HUES64 (cell line): Measurements from ENCODE around the gene COL1A2.

Experiments used
- H3K27ac ChIP-seq: 2 replicates; pipeline ENCODE4 v1.7.0; 2013; ENCODE audit warnings: low read depth, low read length, inconsistent platforms
- H3K27me3 ChIP-seq: 2 replicates; pipeline ENCODE4 v1.6.1; 2013; ENCODE audit warnings: mild to moderate bottlenecking, low read length; ENCODE audit not compliant: insufficient read depth
- H3K36me3 ChIP-seq: 2 replicates; pipeline ENCODE4 v1.6.1; 2013; ENCODE audit warnings: mild to moderate bottlenecking, low read length; ENCODE audit not compliant: insufficient read depth
- H3K4me1 ChIP-seq: 2 replicates; pipeline ENCODE4 v1.6.1; 2013; ENCODE audit warnings: mild to moderate bottlenecking, low read length, moderate library complexity; ENCODE audit not compliant: insufficient read depth
- H3K4me3 ChIP-seq: 2 replicates; pipeline ENCODE4 v1.5.1; 2013; ENCODE audit warnings: mild to moderate bottlenecking, low read length, moderate library complexity
- H3K9ac ChIP-seq: 2 replicates; pipeline ENCODE4 v1.6.1; 2013; ENCODE audit warnings: mild to moderate bottlenecking, low read depth, low read length
- H3K9me3 ChIP-seq: 2 replicates; pipeline ENCODE4 v1.6.1; 2013; ENCODE audit warnings: low read depth, low read length; ENCODE audit not compliant: insufficient read depth
- WGBS: fragments of 150-250, 120-280 bp; methylation state at CpG from one replicate; pipeline ENCODE4 v1.1.7; 2013; ENCODE audit warnings: missing lambda C conversion rate; 5-methylcytosine and 5-hydroxymethylcytosine counted together

COL1A2 gene

GRCh38 chr7:94382746-94383145 is 11.9 kb upstream of the COL1A2 start:
- Histone ChIP-seq H3K4me3 (no peak overlapping the region), H3K9ac (no peak overlapping the region), H3K27ac (no peak overlapping the region), H3K4me1 (peaks cover 15% of the 10 kb centered on the region), H3K27me3 (no peaks in the 10 kb centered on the region), H3K9me3 (no peaks in the 10 kb centered on the region), H3K36me3 (no peaks in the 10 kb centered on the region)
- 91% methylated on average over 1 of the region's 1 CpG for WGBS

GRCh38 chr7:94384315-94384714 is 10.4 kb upstream of the COL1A2 start:
- 83% methylated on average over 4 of the region's 4 CpGs for WGBS
- Histone ChIP-seq H3K9ac (no peak overlapping the region), H3K36me3 (no peaks in the 10 kb centered on the region), H3K27me3 (no peaks in the 10 kb centered on the region), H3K4me3 (no peak overlapping the region), H3K9me3 (no peaks in the 10 kb centered on the region), H3K4me1 (peaks cover 15% of the 10 kb centered on the region), H3K27ac (no peak overlapping the region)

- 89% methylated on average over 2 of the region's 2 CpGs for WGBS
- H3K36me3 ChIP-seq = no peaks in the 10 kb centered on the region
Observed at GRCh38 chr7:94386416-94386815, 8.3 kb upstream of the COL1A2 start.

GRCh38 chr7:94388540-94388939 is 6.2 kb upstream of the COL1A2 start:
- Histone ChIP-seq H3K9me3 (no peaks in the 10 kb centered on the region), H3K4me3 (no peak overlapping the region), H3K27ac (no peak overlapping the region), H3K27me3 (0 out of 2 replicates have a peak, but pooled peaks cover 1% of the 10 kb centered on the region), H3K9ac (no peak overlapping the region), H3K4me1 (peaks cover 38% of the 10 kb centered on the region), H3K36me3 (no peaks in the 10 kb centered on the region)
- 100% methylated on average over 1 of the region's 1 CpG for WGBS

More at GRCh38 chr7:94386416-94386815, 8.3 kb upstream of the COL1A2 start:
- Histone ChIP-seq H3K27ac (no peak overlapping the region), H3K9me3 (no peaks in the 10 kb centered on the region), H3K4me1 (peaks cover 16% of the 10 kb centered on the region), H3K4me3 (no peak overlapping the region), H3K9ac (no peak overlapping the region), H3K27me3 (no peaks in the 10 kb centered on the region)

- H3K4me3 ChIP-seq = no peak overlapping the region
- H3K27ac ChIP-seq = no peak overlapping the region
- no peaks in the 10 kb centered on the region for H3K36me3 ChIP-seq
- peaks cover 39% of the 10 kb centered on the region for H3K4me1 ChIP-seq
- H3K27me3 ChIP-seq = 0 out of 2 replicates have a peak, but pooled peaks cover 6% of the 10 kb centered on the region
- 91% methylated on average over 1 of the region's 1 CpG for WGBS
- H3K9ac ChIP-seq = no peak overlapping the region
- no peaks in the 10 kb centered on the region for H3K9me3 ChIP-seq
Observed at GRCh38 chr7:94389381-94389780, 5.3 kb upstream of the COL1A2 start.

GRCh38 chr7:94391726-94392392 is 2.8 kb upstream of the COL1A2 start:
- peak overlapping the region; percentile 73; the same call in 1 of the 2 replicates for H3K27ac ChIP-seq
- WGBS = 17% methylated on average over 4 of the region's 4 CpGs
- H3K9me3 ChIP-seq = no peaks in the 10 kb centered on the region
- H3K36me3 ChIP-seq = no peaks in the 10 kb centered on the region
- 0 out of 2 replicates have a peak, but pooled peaks cover 6% of the 10 kb centered on the region for H3K27me3 ChIP-seq
- peak overlapping the region; percentile 21; the same call in 1 of the 2 replicates for H3K4me3 ChIP-seq
- H3K4me1 ChIP-seq = peaks cover 28% of the 10 kb centered on the region
- H3K9ac ChIP-seq = peak overlapping the region; percentile 27; the same call in 1 of the 2 replicates

- Histone ChIP-seq H3K9ac (0 out of 2 replicates have a peak overlapping the region, but pooled peaks have one; percentile 0), H3K4me3 (0 out of 2 replicates have a peak overlapping the region, but pooled peaks have one; percentile 21), H3K36me3 (no peaks in the 10 kb centered on the region), H3K9me3 (no peaks in the 10 kb centered on the region), H3K4me1 (peaks cover 28% of the 10 kb centered on the region), H3K27me3 (0 out of 2 replicates have a peak, but pooled peaks cover 6% of the 10 kb centered on the region), H3K27ac (peak overlapping the region; percentile 73; the same call in 1 of the 2 replicates)
- WGBS = 50% methylated on average over 1 of the region's 1 CpG
Observed at GRCh38 chr7:94392393-94392786, 2.3 kb upstream of the COL1A2 start.

- Histone ChIP-seq H3K27me3 (0 out of 2 replicates have a peak, but pooled peaks cover 6% of the 10 kb centered on the region), H3K9ac (peak overlapping the region; percentile 53), H3K9me3 (no peaks in the 10 kb centered on the region), H3K27ac (no peak overlapping the region), H3K4me3 (peak overlapping the region; percentile 63), H3K36me3 (peaks cover 8% of the 10 kb centered on the region), H3K4me1 (peaks cover 28% of the 10 kb centered on the region)
- WGBS = 38% methylated on average over 24 of the region's 24 CpGs
Observed at GRCh38 chr7:94393246-94394108, 1.2 kb upstream of the COL1A2 start.

- Histone ChIP-seq H3K9me3 (no peaks in the 10 kb centered on the region), H3K4me1 (peaks cover 28% of the 10 kb centered on the region), H3K36me3 (peaks cover 14% of the 10 kb centered on the region), H3K9ac (peak overlapping the region; percentile 73), H3K4me3 (peak overlapping the region; percentile 63), H3K27me3 (0 out of 2 replicates have a peak, but pooled peaks cover 6% of the 10 kb centered on the region), H3K27ac (no peak overlapping the region)
- WGBS = 5% methylated on average over 19 of the region's 19 CpGs
Observed at GRCh38 chr7:94394109-94394436, 622 bp upstream of the COL1A2 start.

- Histone ChIP-seq H3K27me3 (0 out of 2 replicates have a peak, but pooled peaks cover 6% of the 10 kb centered on the region), H3K4me3 (peak overlapping the region; percentile 63), H3K4me1 (peaks cover 28% of the 10 kb centered on the region), H3K9ac (peak overlapping the region; percentile 73), H3K36me3 (peaks cover 28% of the 10 kb centered on the region), H3K27ac (peak overlapping the region; percentile 14; the same call in 1 of the 2 replicates), H3K9me3 (no peaks in the 10 kb centered on the region)
- 11% methylated on average over 14 of the region's 14 CpGs for WGBS
Observed at GRCh38 chr7:94395141-94396036, 694 bp downstream of the COL1A2 start.
